Measurements from ENCODE around the gene CCR1. TPM values are rescaled to one million over a fixed set of nuclear protein-coding genes. Genes with fewer than 3 reads are reported as not detected.
"Not testable (repeated sequence)": the region's sequence is repeated elsewhere in the genome, so short reads cannot be mapped to it uniquely, and the experiment has no call there.

The CCR1 gene
- total RNA-seq, 1 donor from 2014 or later: 2.0 TPM

- no peak for DNase-seq
- intact Hi-C loops (cut with micrococcal nuclease): no loop called here
- no peak for TF ChIP-seq CTCF (IDR thresholded peaks at IDR 0.05; ENCODE audit: borderline replicate concordance)
- Histone ChIP-seq H3K27me3 (ENCODE audit: low read depth) (peaks cover 16% of the 10 kb centered on the region), H3K36me3 (no peaks in the 10 kb centered on the region), H3K4me1 (no peaks in the 10 kb centered on the region), H3K27ac (replicated peaks) (no peak overlapping the region), H3K9me3 (replicated peaks) (no peaks in the 10 kb centered on the region), H3K4me3 (no peak overlapping the region)
Observed at GRCh38 chr3:46183330-46183729, 24.8 kb downstream of the CCR1 start.

GRCh38 chr3:46168583-46169345 lies 39.3 kb downstream of the CCR1 start:
- intact Hi-C loops (cut with micrococcal nuclease): no loop called here
- Histone ChIP-seq H3K4me3 (no peak overlapping the region), H3K27me3 (ENCODE audit: low read depth) (peaks cover 6% of the 10 kb centered on the region), H3K36me3 (no peaks in the 10 kb centered on the region), H3K9me3 (replicated peaks) (peaks cover 36% of the 10 kb centered on the region), H3K4me1 (no peaks in the 10 kb centered on the region), H3K27ac (replicated peaks) (no peak overlapping the region)
- no peak for DNase-seq
- no peak for TF ChIP-seq CTCF (IDR thresholded peaks at IDR 0.05; ENCODE audit: borderline replicate concordance)

- no peak for DNase-seq
- no peaks in the 10 kb centered on the region for H3K36me3 ChIP-seq
- no peak overlapping the region for H3K4me3 ChIP-seq
- H3K27me3 ChIP-seq (ENCODE audit: low read depth): peaks cover 11% of the 10 kb centered on the region
- peaks cover 33% of the 10 kb centered on the region for H3K9me3 ChIP-seq (replicated peaks)
- no peaks in the 10 kb centered on the region for H3K4me1 ChIP-seq
- no peak overlapping the region for H3K27ac ChIP-seq (replicated peaks)
- TF ChIP-seq CTCF (IDR thresholded peaks at IDR 0.05; ENCODE audit: borderline replicate concordance): no peak
- intact Hi-C loops (cut with micrococcal nuclease): no loop called here
Observed at GRCh38 chr3:46163556-46164041, 44.5 kb downstream of the CCR1 start.

GRCh38 chr3:46162975-46163555 lies 45.0 kb downstream of the CCR1 start:
- TF ChIP-seq CTCF (IDR thresholded peaks at IDR 0.05; ENCODE audit: borderline replicate concordance): no peak
- no peak overlapping the region for H3K27ac ChIP-seq (replicated peaks)
- H3K27me3 ChIP-seq (ENCODE audit: low read depth): peaks cover 11% of the 10 kb centered on the region
- H3K9me3 ChIP-seq (replicated peaks): peaks cover 33% of the 10 kb centered on the region
- DNase-seq: no peak
- no peak overlapping the region for H3K4me3 ChIP-seq
- H3K36me3 ChIP-seq: no peaks in the 10 kb centered on the region
- H3K4me1 ChIP-seq: no peaks in the 10 kb centered on the region
- intact Hi-C loops (cut with micrococcal nuclease): no loop called here

GRCh38 chr3:46157685-46158084 lies 50.4 kb downstream of the CCR1 start:
- H3K4me1 ChIP-seq; H3K36me3 ChIP-seq; H3K27me3 ChIP-seq (ENCODE audit: low read depth); DNase-seq; H3K27ac ChIP-seq (replicated peaks); H3K4me3 ChIP-seq; intact Hi-C loops (cut with micrococcal nuclease): not testable (repeated sequence)
- H3K9me3 ChIP-seq (replicated peaks): peaks cover 12% of the 10 kb centered on the region

GRCh38 chr3:46154311-46154710 lies 53.8 kb downstream of the CCR1 start:
- no peak overlapping the region for H3K27ac ChIP-seq (replicated peaks)
- TF ChIP-seq CTCF (IDR thresholded peaks at IDR 0.05; ENCODE audit: borderline replicate concordance): no peak
- H3K4me1 ChIP-seq: no peaks in the 10 kb centered on the region
- no peak for DNase-seq
- H3K9me3 ChIP-seq (replicated peaks): peaks cover 12% of the 10 kb centered on the region
- intact Hi-C loops (cut with micrococcal nuclease): no loop called here
- H3K36me3 ChIP-seq: no peaks in the 10 kb centered on the region
- no peak overlapping the region for H3K4me3 ChIP-seq
- no peaks in the 10 kb centered on the region for H3K27me3 ChIP-seq (ENCODE audit: low read depth)

All from left ventricle myocardium inferior (tissue), 1 donor.